Neural cell (in vitro differentiated cells): ENCODE data around the gene PLAAT2. TPM values are rescaled to one million over a fixed set of nuclear protein-coding genes. Genes with fewer than 3 reads are reported as not detected.

Source experiments
- H2AFZ ChIP-seq: fragments of 200-600, 300-800 bp; sonication (generic), shearing (Covaris generic); 2 replicates; pipeline ENCODE4 v1.6.0; 2014; ENCODE audit warnings: low read depth, mild to moderate bottlenecking, antibody characterized with exemption, low read length, moderate library complexity
- H3F3A ChIP-seq: fragments of 200-600 bp; shearing (Covaris generic); 2 replicates; pipeline ENCODE4 v1.6.1; 2016; ENCODE audit warnings: mild to moderate bottlenecking, moderate library complexity, mixed read lengths, antibody characterized with exemption, low read length; ENCODE audit not compliant: insufficient read depth, poor library complexity, severe bottlenecking
- H3K27ac ChIP-seq: fragments of 200-600, 300-800 bp; sonication (generic), shearing (Covaris generic); 2 replicates; pipeline ENCODE4 v1.5.1; 2014; ENCODE audit warnings: mild to moderate bottlenecking, low read length, moderate library complexity
- H3K27me3 ChIP-seq: fragments of 300-800, 200-600 bp; sonication (generic), shearing (Covaris generic); 2 replicates; pipeline ENCODE4 v1.6.0; 2014; ENCODE audit warnings: mild to moderate bottlenecking, low read depth, low read length, moderate library complexity; ENCODE audit not compliant: insufficient read depth
- H3K36me3 ChIP-seq: fragments of 300-800, 200-600 bp; sonication (generic), shearing (Covaris generic); 2 replicates; pipeline ENCODE4 v1.5.1; 2014; ENCODE audit warnings: mild to moderate bottlenecking, antibody characterized with exemption, low read length, moderate library complexity; ENCODE audit not compliant: insufficient read depth
- H3K4me2 ChIP-seq: fragments of 300-800, 200-600 bp; sonication (generic), shearing (Covaris generic); 2 replicates; pipeline ENCODE4 v1.6.0; 2014; ENCODE audit warnings: mild to moderate bottlenecking, low read length
- H3K4me3 ChIP-seq: fragments of 300-800, 200-600 bp; sonication (generic), shearing (Covaris generic); 2 replicates; pipeline ENCODE4 v1.5.1; 2014; ENCODE audit warnings: mild to moderate bottlenecking, low read length, moderate library complexity
- H3K79me2 ChIP-seq: fragments of 200-600 bp; shearing (Covaris generic); replicated peaks from 2 replicates; pipeline ENCODE4 v1.6.0; 2014; ENCODE audit warnings: mild to moderate bottlenecking, low read length, moderate library complexity; ENCODE audit not compliant: insufficient read depth
- H3K9ac ChIP-seq: fragments of 300-800, 200-600 bp; sonication (generic), shearing (Covaris generic); 2 replicates; pipeline ENCODE4 v1.6.1; 2016; ENCODE audit warnings: mild to moderate bottlenecking, low read length, mixed read lengths
- H3K9me2 ChIP-seq: fragments of 200-600 bp; shearing (Covaris generic); 2 replicates; pipeline ENCODE4 v1.6.1; 2016; ENCODE audit warnings: mild to moderate bottlenecking, low read length, mixed read lengths; ENCODE audit not compliant: insufficient read depth
- H3K9me3 ChIP-seq: fragments of 200-600, 300-800 bp; sonication (generic), shearing (Covaris generic); 2 replicates; pipeline ENCODE4 v1.6.1; 2016; ENCODE audit warnings: mild to moderate bottlenecking, mixed run types, low read length, moderate library complexity, mixed read lengths
- H4K20me1 ChIP-seq: fragments of 200-600 bp; shearing (Covaris generic); 2 replicates; pipeline ENCODE4 v1.6.1; 2016; ENCODE audit warnings: mild to moderate bottlenecking, mixed run types; ENCODE audit not compliant: insufficient read depth
- CTCF ChIP-seq: fragments of 450-650 bp; IDR thresholded peaks from 2 replicates; pipeline ENCODE4 v1.5.1; 2014; ENCODE audit warnings: antibody characterized with exemption, mild to moderate bottlenecking, moderate library complexity; ENCODE audit not compliant: poor library complexity, severe bottlenecking
- EP300 ChIP-seq: fragments of 450-650 bp; conservative IDR thresholded peaks from 2 replicates; pipeline ENCODE4 v1.6.1; 2014; ENCODE audit warnings: antibody characterized with exemption, mild to moderate bottlenecking, moderate library complexity; ENCODE audit not compliant: poor library complexity, severe bottlenecking
- EZH2 ChIP-seq: fragments of 200-600, 300-800 bp; shearing (Covaris generic), sonication (generic); IDR thresholded peaks from 2 replicates; pipeline ENCODE4 v1.6.1; 2014; ENCODE audit warnings: antibody characterized with exemption, low read length, borderline replicate concordance, mild to moderate bottlenecking; ENCODE audit not compliant: insufficient read depth, poor library complexity, severe bottlenecking
- MXI1 ChIP-seq: fragments of 450-650 bp; conservative IDR thresholded peaks from 2 replicates; pipeline ENCODE4 v1.6.1; 2014; ENCODE audit warnings: antibody characterized with exemption, mild to moderate bottlenecking; ENCODE audit not compliant: poor library complexity, severe bottlenecking
- POLR2AphosphoS5 ChIP-seq: IDR thresholded peaks from 2 replicates; pipeline ENCODE4 v1.6.1; 2012
- RAD21 ChIP-seq: fragments of 450-650 bp; conservative IDR thresholded peaks from 2 replicates; pipeline ENCODE4 v1.6.1; 2014; ENCODE audit warnings: antibody characterized with exemption, mild to moderate bottlenecking, moderate library complexity
- SMC3 ChIP-seq: fragments of 450-650 bp; conservative IDR thresholded peaks from 2 replicates; pipeline ENCODE4 v1.6.1; 2014; ENCODE audit warnings: antibody characterized with exemption, mild to moderate bottlenecking, moderate library complexity; ENCODE audit not compliant: poor library complexity
- TAF1 ChIP-seq: IDR thresholded peaks from 2 replicates; pipeline ENCODE4 v1.6.1; 2012; ENCODE audit warnings: low read depth
- polyA plus RNA-seq: library from polyadenylated mRNA; depleted of rRNA; stranded (reverse); fragments of >200 nt; gene quantifications from 2 replicates; pipeline ENCODE4 v1.2.3, GENCODE V29; 2014
- TF ChIP-seq, protein P1 (sequence below): IDR thresholded peaks from 2 replicates; pipeline ENCODE4 v1.6.1; 2012; ENCODE audit warnings: borderline replicate concordance

PLAAT2 gene
- polyA plus RNA-seq, 1 donor from 2014 or later: not detected

- no peaks in the 10 kb centered on the region for H3K79me2 ChIP-seq
- no peak overlapping the region for H3K9ac ChIP-seq
- H4K20me1 ChIP-seq: no peaks in the 10 kb centered on the region
- H3K9me2 ChIP-seq: no peaks in the 10 kb centered on the region
- no peak overlapping the region for H3K4me2 ChIP-seq
- H3F3A ChIP-seq: no peaks in the 10 kb centered on the region
- TF ChIP-seq RAD21: no peak
- no peak for TF ChIP-seq EP300
- TF ChIP-seq EZH2: no peak
- no peak for TF ChIP-seq POLR2AphosphoS5
- no peak for TF ChIP-seq SMC3
- no peak for TF ChIP-seq TAF1
- TF ChIP-seq, protein P1, sequence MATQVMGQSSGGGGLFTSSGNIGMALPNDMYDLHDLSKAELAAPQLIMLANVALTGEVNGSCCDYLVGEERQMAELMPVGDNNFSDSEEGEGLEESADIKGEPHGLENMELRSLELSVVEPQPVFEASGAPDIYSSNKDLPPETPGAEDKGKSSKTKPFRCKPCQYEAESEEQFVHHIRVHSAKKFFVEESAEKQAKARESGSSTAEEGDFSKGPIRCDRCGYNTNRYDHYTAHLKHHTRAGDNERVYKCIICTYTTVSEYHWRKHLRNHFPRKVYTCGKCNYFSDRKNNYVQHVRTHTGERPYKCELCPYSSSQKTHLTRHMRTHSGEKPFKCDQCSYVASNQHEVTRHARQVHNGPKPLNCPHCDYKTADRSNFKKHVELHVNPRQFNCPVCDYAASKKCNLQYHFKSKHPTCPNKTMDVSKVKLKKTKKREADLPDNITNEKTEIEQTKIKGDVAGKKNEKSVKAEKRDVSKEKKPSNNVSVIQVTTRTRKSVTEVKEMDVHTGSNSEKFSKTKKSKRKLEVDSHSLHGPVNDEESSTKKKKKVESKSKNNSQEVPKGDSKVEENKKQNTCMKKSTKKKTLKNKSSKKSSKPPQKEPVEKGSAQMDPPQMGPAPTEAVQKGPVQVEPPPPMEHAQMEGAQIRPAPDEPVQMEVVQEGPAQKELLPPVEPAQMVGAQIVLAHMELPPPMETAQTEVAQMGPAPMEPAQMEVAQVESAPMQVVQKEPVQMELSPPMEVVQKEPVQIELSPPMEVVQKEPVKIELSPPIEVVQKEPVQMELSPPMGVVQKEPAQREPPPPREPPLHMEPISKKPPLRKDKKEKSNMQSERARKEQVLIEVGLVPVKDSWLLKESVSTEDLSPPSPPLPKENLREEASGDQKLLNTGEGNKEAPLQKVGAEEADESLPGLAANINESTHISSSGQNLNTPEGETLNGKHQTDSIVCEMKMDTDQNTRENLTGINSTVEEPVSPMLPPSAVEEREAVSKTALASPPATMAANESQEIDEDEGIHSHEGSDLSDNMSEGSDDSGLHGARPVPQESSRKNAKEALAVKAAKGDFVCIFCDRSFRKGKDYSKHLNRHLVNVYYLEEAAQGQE: no peak
- no peak for TF ChIP-seq MXI1
- H2AFZ ChIP-seq: no peak overlapping the region
- H3K4me3 ChIP-seq: no peak overlapping the region
- H3K9me3 ChIP-seq: no peaks in the 10 kb centered on the region
- H3K27me3 ChIP-seq: no peaks in the 10 kb centered on the region
- H3K27ac ChIP-seq: no peak overlapping the region
- no peaks in the 10 kb centered on the region for H3K36me3 ChIP-seq
Observed at GRCh38 chr11:63507511-63507910, 55.7 kb downstream of the PLAAT2 start.

DNA sequence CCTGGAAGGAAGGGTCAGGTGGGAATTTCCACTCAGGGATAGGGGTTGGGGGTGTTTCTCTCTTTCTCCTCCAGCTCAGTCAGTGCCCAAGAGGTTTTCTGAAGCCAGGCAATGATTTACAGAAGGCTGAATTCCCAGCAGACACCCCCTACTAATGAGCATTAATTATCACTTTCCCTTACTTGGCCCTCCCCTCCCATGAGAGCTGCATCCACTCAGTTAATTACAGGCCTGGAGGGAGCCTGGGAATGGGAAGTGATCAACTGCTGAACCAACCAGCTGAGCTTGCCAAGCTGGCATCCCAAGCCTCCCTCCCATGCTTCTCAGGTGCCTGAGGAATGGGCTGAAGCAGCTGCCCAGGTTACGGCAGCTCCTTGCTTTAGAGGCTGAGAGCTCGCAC is 56.3 kb downstream of the PLAAT2 start:
- no peak for TF ChIP-seq MXI1
- TF ChIP-seq, protein P1: no peak
- no peak for TF ChIP-seq RAD21
- TF ChIP-seq CTCF: no peak
- TF ChIP-seq SMC3: no peak
- TF ChIP-seq POLR2AphosphoS5: no peak
- no peak for TF ChIP-seq EZH2
- TF ChIP-seq EP300: no peak
- TF ChIP-seq TAF1: no peak
- H3K9me3 ChIP-seq: no peaks in the 10 kb centered on the region
- H2AFZ ChIP-seq: no peak overlapping the region
- H3K79me2 ChIP-seq: no peaks in the 10 kb centered on the region
- H4K20me1 ChIP-seq: no peaks in the 10 kb centered on the region
- H3K36me3 ChIP-seq: no peaks in the 10 kb centered on the region
- no peaks in the 10 kb centered on the region for H3F3A ChIP-seq
- H3K4me3 ChIP-seq: no peak overlapping the region
- H3K4me2 ChIP-seq: no peak overlapping the region
- H3K9me2 ChIP-seq: no peaks in the 10 kb centered on the region
- H3K27ac ChIP-seq: no peak overlapping the region
- H3K27me3 ChIP-seq: no peaks in the 10 kb centered on the region
- H3K9ac ChIP-seq: no peak overlapping the region
